Eye (tissue), 1 donor: Measurements from ENCODE around the gene DGKH.
A peak's percentile ranks its signal among the peaks of the same experiment; 100 is the strongest.
"Not testable (repeated sequence)": the region's sequence is repeated elsewhere in the genome, so short reads cannot be mapped to it uniquely, and the experiment has no call there.

Experiments
- DNase-seq: peaks from one replicate; pipeline ENCODE4 v3.0.0-alpha.2; 2015

DGKH gene

DNA sequence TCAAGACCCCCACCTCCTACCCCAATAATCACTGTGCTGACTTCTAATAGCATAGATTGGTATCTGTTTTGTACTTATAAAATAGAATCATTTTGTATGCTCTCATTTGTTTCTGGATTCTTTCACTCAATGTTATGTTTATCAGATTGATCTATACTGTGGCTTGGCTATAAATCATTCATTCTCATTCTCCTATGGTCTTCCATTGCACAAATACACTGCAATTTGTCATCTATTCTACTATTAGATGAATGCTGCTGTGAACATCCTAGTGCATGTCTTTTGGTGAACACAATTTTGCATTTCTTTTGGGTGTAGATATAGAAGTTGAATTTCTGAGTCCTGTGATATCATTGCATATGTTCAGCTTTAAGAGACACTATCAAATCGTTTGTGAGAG is 128.7 kb downstream of the DGKH start:
- DNase-seq, result no peak

DNA sequence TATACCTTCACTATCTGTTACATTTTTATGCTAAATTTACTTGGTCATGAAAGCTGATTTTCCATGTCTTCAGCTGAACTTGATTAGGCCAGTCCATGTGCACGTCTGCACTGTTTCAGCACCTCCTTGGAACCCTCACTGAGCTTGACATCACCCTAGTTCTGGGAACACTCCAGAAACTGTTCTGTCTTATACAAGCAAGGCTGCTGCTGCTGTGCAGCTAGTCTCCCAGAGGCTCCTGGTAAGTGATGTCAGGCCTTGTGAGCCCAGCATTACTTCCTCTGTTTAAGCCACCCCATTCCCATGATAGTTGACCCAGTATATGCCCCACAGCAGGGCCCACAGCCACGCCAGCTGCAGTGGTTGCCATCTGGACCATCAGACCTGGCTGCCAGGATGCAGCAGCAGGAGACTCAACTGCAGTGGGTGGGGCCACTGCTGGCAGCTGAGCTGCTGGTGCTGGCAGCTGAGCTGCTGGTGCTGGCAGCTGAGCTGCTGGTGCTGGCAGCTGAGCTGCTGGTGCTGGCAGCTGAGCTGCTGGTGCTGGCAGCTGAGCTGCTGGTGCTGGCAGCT is 133.0 kb downstream of the DGKH start:
- no peak for DNase-seq

DNA sequence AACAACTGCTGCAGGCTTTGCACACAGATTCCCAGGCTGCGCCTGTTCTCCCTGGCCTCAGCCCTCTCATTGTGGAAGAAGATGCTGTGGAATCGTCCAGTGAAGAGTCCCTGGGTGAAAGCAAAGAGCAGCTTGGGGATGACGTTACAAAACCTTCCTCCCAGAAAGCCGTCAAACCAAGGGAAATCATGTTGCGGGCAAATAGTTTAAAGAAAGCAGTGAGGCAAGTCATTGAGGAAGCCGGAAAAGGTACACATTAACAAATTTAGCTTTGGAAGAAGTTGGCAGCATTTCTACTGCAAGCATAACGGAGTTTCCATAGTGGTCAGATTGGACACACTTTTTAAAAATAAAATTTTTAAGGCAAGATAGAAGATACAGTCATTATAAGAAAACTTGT is 140.6 kb downstream of the DGKH start:
- DNase-seq, result no peak

DNA sequence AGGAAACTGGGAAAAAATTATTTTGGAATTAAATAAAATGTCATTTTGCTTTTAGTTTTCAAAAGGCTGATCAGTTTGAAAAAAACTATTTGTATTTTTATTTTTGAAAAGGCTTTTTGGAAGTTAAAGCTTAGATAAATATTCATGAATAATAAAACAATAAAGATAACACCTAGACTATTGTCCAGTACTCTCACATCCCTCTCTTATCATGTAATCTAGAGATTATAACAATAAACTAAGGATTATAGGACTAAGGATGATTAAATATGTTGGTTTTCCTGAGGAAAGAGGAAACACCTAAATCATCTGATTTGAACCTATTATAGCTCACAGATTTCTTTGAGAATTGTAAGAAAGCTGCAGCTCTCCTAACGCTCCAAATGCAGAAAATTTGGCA is 142.1 kb downstream of the DGKH start:
- no peak for DNase-seq

DNA sequence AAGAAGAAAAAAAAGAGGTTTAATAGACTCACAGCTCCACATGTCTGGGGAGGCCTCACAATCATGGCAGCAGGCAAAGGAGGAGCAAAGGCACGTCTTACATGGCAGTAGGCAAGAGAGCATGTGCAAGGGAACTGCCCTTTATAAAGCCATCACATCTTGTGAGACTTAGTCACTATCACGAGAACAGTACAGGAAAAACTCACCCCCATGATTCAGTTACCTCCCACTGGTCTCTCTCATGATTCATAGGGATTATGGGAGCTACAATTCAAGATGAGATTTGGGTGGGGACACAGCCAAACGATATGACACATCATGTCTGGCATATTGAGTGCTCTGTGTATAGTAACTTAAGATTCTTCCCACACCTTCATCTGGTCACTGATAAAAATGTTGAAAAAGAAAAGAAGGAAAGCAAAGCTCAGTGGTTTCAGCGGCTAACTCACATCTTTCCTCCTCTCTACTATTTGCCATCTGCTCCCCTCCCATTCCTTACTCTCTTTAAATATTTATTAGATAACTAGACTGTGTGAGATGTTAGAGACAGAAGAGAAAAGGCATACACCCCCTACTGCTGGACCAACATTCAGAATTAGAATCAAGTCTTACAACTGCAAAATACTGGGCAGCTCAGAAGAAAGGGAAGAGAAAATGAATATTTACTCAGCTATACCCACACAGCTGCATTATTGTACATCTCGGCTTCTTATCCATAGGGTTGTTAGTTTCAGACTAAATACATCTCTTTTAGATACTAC is 163.4 kb downstream of the DGKH start:
- DNase-seq, result no peak

DNA sequence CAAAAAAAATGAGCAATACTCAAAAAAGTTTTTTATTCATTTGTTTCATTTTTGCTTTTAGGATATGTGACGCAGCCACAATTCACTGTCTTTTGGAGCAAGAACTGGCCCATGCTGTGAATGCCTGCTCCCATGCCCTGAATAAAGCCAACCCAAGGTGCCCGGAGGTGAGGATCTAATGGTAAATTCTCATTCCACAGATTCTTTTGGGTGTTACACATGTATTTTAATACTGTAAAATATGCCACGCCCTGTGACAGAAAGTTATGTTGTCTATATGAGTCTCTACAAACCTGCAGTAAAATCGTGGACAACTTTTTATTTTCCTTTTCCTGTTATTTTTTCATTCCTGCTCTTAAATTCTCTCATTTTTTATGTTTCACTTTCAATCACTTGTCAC is 166.0 kb downstream of the DGKH start:
- no peak for DNase-seq

DNA sequence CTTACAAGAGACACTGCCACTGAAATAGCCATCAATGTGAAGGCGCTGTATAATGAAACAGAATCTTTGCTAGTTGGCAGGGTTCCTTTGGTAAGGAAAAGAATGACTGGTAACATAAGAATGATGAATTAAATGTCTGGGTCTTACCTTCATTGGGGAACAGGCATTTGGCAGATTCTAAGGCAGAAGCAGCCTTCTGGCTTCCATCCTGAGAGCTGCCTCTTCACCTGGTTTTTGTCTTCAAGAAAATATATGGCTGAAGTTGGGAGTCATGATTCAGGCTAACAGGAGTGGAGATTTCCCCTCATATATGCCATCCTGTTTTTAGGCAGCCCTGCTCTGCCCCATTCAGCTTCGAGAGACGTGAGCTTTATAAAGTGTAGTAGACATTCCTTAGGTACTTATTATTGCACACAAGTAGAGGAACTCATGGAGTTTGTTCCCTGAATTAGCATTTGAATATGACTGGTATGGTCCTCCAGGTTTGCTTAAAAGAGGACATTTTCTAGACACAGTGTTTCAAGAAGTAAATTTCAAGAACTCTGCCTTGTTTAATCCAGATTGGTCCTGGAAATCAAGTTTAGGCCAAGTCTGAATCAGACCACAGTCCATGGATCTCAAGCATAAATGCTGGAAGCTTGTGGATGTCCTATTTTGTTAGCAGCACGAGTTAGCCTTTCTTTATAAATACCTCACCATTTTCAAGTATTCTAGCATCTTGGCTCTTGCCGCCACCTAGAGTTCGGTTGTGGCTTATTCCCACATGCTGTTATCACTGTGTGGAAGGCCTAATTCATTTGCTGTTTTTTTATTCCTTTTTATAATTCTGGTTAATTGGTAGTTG is 167.4 kb downstream of the DGKH start:
- DNase-seq, result peak; percentile 68

DNA sequence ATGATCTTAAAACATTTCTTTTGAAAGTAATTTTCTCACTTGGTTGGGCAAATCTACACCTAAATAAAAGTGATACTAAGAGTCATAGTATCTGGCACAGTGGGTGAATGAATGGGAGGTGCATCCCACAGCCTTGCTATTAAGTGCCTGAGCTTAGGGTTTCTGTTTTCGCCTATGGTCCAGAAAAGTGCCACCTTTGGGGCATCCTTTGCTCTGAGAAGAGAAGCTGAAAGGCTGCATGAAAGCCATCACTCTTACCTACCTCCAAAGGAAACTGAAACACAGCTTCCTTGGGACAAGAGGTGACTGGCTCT is 167.9 kb downstream of the DGKH start:
- no peak for DNase-seq

DNA sequence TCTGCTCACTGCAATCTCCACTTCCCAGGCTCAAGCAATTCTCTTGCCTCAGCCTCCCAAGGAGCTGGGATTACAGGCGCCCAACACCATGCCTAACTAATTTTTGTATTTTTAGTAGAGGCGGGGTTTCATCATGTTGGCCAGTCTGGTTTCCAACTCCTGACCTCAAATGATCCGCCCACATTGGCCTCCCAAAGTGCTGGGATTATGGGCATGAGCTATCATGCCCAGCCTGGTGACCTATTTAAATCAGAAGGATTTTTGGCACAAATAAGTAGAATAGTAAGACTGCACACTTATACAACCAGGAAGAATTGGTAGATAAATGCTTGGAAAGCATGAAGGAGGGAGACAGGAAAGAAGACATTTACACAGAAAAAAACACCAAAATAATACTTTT is 170.1 kb downstream of the DGKH start:
- no peak for DNase-seq

DNA sequence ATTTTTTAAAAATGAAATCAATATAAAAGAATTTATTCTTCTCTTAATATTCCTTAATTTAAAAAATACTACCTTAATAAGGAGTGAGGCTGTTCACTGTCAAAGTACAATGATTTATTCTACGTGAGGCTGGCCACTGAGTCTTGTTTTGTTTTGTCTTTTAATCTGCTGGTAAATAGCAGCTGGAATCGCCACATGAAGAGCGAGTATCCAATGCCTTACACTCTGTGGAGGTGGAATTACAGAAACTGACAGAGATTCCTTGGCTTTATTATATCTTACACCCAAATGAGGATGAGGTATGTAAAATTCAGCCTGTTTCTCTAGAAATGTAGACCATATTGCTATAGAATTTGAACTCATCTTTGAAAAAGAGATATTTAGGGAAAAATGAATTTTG is 170.6 kb downstream of the DGKH start:
- no peak for DNase-seq

DNA sequence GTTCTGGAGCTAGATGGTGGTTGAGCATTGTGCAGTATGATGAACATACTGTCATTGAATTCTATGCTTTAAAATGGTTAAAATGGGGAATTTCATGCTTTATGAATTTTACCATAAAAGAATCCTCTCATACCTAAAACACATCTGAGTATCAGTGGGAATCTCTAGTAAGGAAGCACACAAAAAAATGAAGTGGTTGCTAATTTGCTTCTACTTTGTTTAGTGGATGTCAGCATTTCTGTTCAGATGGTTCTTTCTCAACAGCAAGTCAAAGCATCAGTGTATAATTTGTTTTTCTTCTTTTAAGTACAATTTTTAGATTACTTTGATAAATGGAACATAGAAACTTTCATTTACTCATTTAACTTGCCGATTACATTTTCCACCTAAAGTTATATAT is 171.4 kb downstream of the DGKH start:
- DNase-seq, result no peak

DNA sequence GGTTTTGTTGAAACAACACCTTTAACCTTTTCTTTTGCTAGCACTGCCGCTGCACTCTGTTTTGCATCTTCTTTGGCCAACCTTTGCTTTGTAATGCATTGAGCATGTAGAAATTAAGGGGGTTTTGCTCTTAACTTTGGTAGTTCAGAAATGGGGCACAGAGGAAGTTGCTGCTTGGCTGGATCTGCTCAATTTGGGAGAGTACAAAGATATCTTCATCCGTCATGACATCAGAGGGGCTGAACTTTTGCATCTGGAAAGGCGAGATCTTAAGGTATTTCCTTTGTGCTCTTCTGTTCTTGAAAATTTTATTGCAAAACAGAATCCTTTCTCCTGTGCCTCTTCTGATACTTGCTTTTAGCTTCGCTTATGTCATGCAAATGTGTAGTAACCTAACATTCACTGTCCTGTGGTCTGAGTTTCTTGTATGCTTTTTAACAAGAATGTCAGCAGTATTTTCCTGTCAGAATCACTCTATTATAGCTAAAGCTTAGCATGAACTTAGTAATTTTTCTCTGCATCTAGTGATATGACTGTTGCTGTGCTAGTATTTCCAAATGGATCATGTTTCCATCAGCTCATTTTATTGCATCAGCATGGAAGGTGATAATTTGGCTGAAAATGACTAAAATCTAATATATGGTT is 172.8 kb downstream of the DGKH start:
- DNase-seq, result no peak

DNA sequence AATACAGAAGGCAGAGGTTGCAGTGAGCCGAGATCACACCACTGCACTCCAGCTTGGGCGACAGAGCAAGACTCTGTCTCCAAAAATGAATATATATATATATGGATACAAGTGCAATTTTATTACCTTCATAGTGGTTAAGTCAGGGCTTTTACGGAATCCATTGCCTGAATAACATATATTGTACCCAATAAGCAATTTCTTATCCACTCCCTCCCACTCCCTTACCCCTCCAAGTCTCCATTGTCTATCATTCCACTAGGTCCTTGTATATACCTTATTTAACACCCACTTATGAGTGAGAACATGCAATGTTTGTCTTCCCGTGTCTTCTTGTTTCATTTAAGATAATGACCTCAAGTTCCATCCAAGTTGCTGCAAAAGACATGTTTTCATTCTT is 175.2 kb downstream of the DGKH start:
- DNase-seq, result no peak

DNA sequence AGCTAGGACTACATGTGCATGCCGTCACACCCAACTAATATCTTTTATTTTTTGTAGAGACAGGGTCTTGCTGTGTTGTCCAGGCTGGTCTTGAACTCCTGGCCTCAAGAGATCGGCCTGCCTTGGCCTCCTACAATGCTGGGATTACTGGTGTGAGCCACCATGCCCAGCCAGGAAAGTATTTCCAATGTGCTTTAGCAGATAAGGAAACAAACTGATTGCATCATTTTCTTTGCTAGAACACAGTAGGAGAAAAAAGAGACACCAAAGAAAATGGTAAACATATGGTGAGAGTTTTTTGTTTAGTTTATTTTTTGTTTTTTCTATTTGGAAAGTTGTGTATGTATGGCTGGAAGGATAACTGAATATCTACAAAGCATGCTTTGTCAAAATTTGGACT is 176.6 kb downstream of the DGKH start:
- DNase-seq, result no peak

DNA sequence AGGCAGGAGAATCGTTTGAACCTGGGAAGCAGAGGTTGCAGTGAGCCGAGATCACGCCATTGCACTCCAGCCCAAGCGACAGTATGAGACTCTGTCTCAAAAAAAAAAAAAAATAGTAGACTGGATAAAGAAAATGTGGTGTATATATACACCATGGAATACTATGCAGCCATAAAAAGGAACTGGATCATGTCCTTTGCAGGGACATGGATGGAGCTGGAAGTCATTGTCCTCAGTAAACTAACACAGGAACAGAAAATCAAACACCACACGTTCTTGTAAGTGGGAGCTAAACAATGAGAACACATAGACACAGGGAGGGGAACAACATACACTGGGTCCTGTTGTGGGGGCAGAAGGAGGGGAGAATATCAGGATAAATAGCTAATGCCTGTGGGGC is 178.3 kb downstream of the DGKH start:
- DNase-seq, result not testable (repeated sequence)

DNA sequence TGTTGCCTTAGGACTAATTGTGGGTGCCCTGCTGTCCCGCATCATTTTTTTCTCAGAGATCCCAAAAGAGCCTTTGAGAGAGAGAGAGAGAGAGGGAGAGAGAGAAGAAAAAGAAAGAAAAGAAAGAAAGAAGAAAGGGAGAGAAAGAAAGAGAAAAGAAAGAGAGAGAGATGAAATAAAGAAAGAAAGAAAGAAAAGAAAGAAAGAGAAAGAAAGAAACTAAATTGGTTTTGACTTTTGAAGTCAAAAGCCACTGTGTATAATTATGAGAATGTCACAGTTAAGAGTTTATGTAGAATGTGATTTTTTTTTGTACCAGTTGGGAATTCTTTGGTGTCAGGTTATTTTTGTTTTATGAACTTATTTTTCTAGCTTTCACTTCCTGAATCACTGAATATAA is 180.1 kb downstream of the DGKH start:
- no peak for DNase-seq

DNA sequence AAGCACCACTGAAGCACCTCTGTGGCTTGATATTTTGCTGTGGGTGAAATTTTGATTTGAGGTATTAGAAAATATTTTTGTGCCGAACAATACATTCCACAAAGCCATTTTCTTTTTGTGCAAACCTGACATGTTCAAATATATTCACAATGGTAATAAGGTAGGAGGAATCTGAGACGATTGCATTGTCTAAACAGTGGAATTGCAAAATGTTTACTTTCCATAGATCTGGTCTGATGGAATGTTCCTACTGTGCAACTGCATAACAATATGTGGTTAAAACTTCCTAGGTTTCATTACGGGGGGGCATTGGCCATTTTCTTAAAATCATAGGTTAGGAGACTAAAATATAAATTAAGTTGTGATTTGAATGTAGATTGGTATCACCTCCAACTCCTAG is 180.8 kb downstream of the DGKH start:
- no peak for DNase-seq

DNA sequence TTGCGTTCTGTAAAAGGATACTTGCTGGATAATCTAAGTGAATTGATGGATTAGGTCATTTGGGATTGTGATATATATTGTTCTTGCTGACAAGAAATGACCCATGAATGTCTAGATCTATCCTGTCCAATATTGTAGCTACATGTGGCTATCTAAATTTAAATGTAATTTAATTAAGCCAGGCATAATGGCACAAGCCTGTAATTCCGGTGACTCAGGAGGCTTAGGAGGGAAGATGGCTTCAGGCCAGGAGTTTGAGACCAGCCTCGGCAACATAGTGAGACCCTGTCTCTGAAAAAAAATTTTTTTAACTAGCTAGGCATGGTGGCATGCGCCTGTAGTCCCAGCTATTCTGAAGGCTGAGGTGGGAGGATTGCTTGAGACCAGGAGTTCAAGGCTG is 184.2 kb downstream of the DGKH start:
- DNase-seq, result no peak

DNA sequence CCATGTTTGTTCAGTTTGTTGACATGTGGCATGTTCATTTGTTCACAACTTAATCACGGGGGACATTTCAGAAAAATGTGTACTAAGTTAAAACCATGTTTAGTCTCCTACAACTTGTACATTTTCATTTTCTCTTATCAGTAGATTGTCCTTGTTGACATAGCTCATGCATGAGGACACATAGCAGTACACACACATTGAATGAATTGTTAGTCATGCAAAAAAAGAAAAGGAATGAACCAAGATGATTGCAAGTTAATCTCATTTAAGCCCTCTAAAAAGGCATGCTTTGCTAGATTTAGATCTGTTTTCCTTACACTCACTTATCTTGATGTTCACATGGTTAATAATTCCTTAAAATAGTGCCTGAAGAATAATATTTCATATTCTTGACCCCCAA is 185.3 kb downstream of the DGKH start:
- DNase-seq, result no peak

DNA sequence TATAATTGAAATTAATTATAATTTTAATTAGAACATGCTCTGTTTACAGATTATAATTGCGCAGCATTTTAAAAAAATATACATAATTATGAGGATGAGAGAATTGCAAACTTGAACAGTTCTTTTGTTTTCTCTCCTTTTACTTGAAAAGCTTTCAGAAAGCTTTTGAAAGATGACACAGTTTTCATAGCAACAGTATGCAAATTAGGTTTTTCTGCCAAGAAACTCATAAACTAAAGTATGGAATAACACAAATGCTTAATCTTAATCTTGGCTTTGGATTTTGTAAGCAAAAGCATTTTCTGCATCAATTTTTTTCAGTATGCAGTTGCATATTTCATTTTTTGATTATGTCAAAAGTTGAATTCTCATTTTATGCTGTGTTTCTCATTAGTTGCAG is 190.7 kb downstream of the DGKH start:
- peak; percentile 16 for DNase-seq

DNA sequence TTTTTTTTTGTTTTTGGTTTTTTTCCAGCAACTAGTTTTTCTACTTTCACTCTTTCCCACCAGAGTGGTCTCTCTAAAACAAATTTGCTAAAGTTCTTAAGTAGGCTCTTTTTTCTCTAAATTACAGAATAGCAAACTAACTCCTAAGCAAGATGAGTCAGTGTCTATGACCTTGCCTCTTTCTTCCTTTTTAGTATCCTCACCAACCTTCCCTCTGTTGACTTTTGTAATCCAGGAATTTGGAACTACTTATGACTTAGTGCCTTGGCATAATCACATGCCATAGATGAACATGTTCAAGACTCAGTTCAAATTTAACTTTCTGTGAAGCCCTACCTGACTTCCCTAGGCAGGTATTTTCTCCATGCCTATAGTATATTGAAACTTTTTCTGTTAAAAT is 191.2 kb downstream of the DGKH start:
- no peak for DNase-seq

DNA sequence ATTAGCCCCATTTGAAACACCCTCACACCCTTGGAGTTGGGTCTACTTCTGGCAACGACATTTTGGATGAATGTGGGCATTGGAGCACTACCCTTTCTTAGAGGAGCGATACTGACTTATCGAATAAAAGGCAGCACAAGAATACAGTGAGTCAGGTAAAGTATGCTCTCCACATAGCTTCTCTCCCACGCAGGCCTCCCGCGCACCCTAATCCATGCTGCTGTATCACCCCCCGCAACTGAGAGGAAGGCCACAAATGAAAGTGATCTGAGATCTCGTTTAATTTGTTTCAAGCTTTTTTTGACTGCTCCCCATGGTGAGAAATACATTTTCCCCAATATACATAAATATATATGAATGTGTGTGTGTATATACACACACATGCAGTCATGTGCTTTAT is 198.1 kb downstream of the DGKH start:
- DNase-seq, result no peak

DNA sequence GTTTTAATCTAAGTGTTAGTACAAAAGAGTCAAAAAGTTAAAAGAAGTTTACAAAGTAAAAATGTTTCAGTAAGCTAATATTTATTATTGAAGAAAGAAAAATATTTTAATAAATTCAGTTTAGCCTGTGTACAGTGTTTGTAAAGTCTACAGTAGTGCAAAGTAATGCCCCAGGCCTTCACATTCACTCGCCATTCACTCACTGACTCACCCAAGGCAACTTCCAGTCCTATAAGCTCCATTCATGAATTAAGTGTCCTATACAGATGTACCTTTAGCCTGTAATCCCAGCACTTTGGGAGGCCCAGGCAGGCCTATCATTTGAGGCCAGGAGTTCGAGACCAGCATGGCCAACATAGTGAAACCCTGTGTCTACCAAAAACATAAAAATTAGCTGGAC is 199.4 kb downstream of the DGKH start:
- DNase-seq, result no peak

DNA sequence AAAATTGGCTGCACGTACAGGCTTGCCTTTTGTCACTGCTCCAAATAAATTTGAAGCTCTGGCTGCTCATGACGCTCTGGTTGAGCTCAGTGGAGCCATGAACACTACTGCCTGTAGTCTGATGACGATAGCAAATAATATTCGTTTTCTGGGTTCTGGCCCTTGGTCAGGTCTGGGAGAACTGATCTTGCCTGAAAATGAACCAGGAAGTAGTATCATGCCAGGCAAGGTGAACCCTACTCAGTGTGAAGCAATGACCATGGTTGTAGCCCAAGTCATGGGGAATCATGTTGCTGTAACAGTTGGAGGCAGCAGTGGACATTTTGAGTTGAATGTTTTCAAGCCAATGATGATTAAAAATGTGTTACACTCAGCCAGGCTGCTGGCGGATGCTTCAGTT is 207.4 kb downstream of the DGKH start:
- no peak for DNase-seq
